GM18909 (cell line): ENCODE data around the gene MARCKSL1.
"Not testable (repeated sequence)": the region's sequence is repeated elsewhere in the genome, so short reads cannot be mapped to it uniquely, and the experiment has no call there.

Source experiments
- ATAC-seq: cut with Tn5 transposase; IDR thresholded peaks from one replicate; pipeline ENCODE4 v1.9.1; 2021; ENCODE audit warnings: mild to moderate bottlenecking; ENCODE audit not compliant: unreplicated experiment, poor library complexity

Gene MARCKSL1

GRCh38 chr1:32291708-32292538 is 44.1 kb downstream of the MARCKSL1 start, which contains the start of gene HDAC1:
Gene HDAC1 (plus strand): TSS chr1:32292083. CDS start chr1:32292170, 87 bp downstream.
- peak; percentile 95 for ATAC-seq

DNA sequence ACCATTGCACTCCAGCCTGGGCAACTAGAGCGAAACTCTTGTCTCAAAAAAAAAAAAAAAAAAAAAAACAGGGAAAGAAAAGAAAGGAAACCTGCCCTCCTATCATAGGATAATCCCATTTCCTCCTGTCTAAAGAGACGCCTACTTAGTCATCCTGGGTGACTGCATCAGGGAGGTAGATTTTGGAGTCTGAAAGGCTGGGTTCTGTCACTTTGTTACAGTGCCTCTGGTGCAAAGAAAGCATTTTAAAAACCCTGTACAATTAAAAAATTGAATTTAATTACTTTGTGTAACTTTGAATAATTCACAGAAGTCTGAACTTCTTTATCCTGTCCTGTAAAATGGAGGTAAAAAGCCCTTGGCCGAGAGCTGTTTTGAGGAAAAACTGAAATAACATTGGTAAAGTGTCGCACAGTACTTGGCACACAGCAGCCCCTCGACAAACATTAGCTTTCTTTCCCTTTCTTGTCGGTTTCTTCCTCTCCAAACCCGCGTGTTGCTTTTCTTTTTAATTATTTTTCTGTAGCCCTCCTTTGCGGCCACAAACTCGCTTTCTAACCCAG is 44.8 kb downstream of the MARCKSL1 start:
- ATAC-seq: no peak

GRCh38 chr1:32289256-32289655 is 46.8 kb downstream of the MARCKSL1 start:
- no peak for ATAC-seq

DNA sequence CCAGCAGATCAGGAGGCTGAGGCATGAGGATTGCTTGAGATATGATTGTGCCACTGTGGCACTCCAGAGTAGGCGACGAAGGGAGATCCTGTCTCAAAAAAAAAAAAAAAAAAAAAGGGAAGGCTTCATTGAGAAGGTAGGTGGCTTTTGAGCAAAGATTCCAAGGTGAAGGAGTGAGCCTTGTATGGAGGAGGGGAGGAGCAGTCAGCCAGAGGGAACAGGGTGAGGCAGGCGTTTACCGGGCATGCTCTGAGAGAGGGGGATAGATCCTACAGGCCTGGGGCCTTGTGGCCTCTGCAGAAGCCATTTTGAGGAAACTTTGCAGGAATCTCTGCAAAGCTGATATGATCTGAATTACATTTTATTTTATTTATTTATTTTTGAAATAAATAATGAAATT is 49.3 kb downstream of the MARCKSL1 start:
- no peak for ATAC-seq

DNA sequence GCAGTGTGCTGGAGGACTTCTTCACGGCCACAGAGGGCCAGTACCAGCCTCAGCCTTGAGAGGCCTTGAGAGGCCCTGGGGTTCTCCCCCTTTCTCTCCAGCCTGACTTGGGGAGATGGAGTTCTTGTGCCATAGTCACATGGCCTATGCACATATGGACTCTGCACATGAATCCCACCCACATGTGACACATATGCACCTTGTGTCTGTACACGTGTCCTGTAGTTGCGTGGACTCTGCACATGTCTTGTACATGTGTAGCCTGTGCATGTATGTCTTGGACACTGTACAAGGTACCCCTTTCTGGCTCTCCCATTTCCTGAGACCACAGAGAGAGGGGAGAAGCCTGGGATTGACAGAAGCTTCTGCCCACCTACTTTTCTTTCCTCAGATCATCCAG is 50.4 kb downstream of the MARCKSL1 start:
- no peak for ATAC-seq

DNA sequence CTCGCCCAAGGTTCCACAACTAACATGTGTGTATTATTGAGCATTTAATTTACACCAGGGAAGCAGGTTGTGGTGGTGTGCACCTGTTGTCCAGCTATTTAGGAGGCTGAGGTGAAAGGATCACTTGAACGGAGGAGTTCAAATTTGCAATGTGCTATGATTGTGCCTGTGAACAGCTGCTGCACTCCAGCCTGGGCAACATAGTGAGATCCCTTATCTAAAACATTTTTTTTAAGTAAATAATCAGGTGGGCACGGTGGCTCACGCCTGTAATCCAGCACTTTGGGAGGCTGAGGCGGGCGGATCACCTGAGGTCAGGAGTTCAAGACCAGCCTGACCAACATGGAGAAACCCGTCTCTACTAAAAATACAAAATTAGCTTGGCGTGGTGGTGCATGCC is 51.3 kb downstream of the MARCKSL1 start:
- ATAC-seq: not testable (repeated sequence)
